Retinal pigment epithelial cell (primary cell): Measurements from ENCODE around the gene GRAP2.
A peak's percentile ranks its signal among the peaks of the same experiment; 100 is the strongest.
"Not testable (repeated sequence)": the region's sequence is repeated elsewhere in the genome, so short reads cannot be mapped to it uniquely, and the experiment has no call there.

ENCODE experiments used
- DNase-seq: peaks from one replicate; pipeline ENCODE4 v3.0.0-alpha.2; 2010; ENCODE audit warnings: low read depth
- H3K4me3 ChIP-seq: 2 replicates; pipeline ENCODE4 v1.5.1; 2011; ENCODE audit warnings: mild to moderate bottlenecking, low read length, control low read depth, moderate library complexity
- CTCF ChIP-seq: conservative IDR thresholded peaks from 2 replicates; pipeline ENCODE4 v1.5.1; 2011; ENCODE audit warnings: low read depth, low read length, control low read depth, inconsistent platforms

GRAP2 gene

GRCh38 chr22:39991159-39991860 lies 90.4 kb downstream of the GRAP2 start:
- TF ChIP-seq CTCF = no peak
- no peak overlapping the region for H3K4me3 ChIP-seq
- no peak for DNase-seq

- no peak overlapping the region for H3K4me3 ChIP-seq
- no peak for TF ChIP-seq CTCF
- no peak for DNase-seq
These were observed 91.4 kb downstream of the GRAP2 start for GRCh38 chr22:39992088-39992826.

- not testable (repeated sequence) for DNase-seq, H3K4me3 ChIP-seq
These were observed 92.0 kb downstream of the GRAP2 start for GRCh38 chr22:39992894-39993293.

GRCh38 chr22:39994041-39994565 lies 93.2 kb downstream of the GRAP2 start:
- H3K4me3 ChIP-seq = peak overlapping the region; percentile 3

GRCh38 chr22:39994566-39995392 lies 93.9 kb downstream of the GRAP2 start, which contains the start of gene FAM83F:
FAM83F (plus strand) TSS chr22:39994954; CDS start chr22:39995043, 89 bp downstream.
- H3K4me3 ChIP-seq = peak within 1 kb of the TSS; percentile 3
- DNase-seq = no peak
- no peak for TF ChIP-seq CTCF

More at GRCh38 chr22:39994041-39994565, 93.2 kb downstream of the GRAP2 start:
- no peak for TF ChIP-seq CTCF
- no peak for DNase-seq

GRCh38 chr22:39995393-39996252 lies 94.7 kb downstream of the GRAP2 start:
- no peak for DNase-seq
- H3K4me3 ChIP-seq = no peak overlapping the region
- no peak for TF ChIP-seq CTCF
